Neural progenitor cell (in vitro differentiated cells): ENCODE data around the gene SAP30. TPM values are rescaled to one million over a fixed set of nuclear protein-coding genes. Genes with fewer than 3 reads are reported as not detected.

Experiments
- DNase-seq: peaks from one replicate; pipeline ENCODE4 v3.0.0-alpha.2; 2016; ENCODE audit warnings: low spot score
- H2AFZ ChIP-seq: fragments of 200-600 bp; sonication (generic); replicated peaks from 2 replicates; pipeline ENCODE4 v1.6.1; 2016; ENCODE audit warnings: antibody characterized with exemption
- H3F3A ChIP-seq: fragments of 200-600 bp; sonication (generic); 2 replicates; pipeline ENCODE4 v1.6.1; 2016; ENCODE audit warnings: antibody characterized with exemption, low read depth
- H3K27ac ChIP-seq: fragments of 200-600 bp; sonication (generic); 2 replicates; pipeline ENCODE4 v1.5.1; 2016; ENCODE audit warnings: mild to moderate bottlenecking
- H3K27me3 ChIP-seq: fragments of 200-600 bp; sonication (generic); 2 replicates; pipeline ENCODE4 v1.6.1; 2016; ENCODE audit warnings: mild to moderate bottlenecking, moderate library complexity
- H3K36me3 ChIP-seq: fragments of 200-600 bp; sonication (generic); 2 replicates; pipeline ENCODE4 v1.5.1; 2016
- H3K4me1 ChIP-seq: fragments of 200-600 bp; sonication (generic); 2 replicates; pipeline ENCODE4 v1.6.1; 2016; ENCODE audit warnings: mixed run types
- H3K4me2 ChIP-seq: fragments of 200-600 bp; sonication (generic); 2 replicates; pipeline ENCODE4 v1.6.1; 2016
- H3K4me3 ChIP-seq: fragments of 200-600 bp; sonication (generic); 2 replicates; pipeline ENCODE4 v1.5.1; 2016
- H3K79me2 ChIP-seq: fragments of 200-600 bp; sonication (generic); 2 replicates; pipeline ENCODE4 v1.6.1; 2016; ENCODE audit warnings: low read depth
- H3K9ac ChIP-seq: fragments of 200-600 bp; sonication (generic); 2 replicates; pipeline ENCODE4 v1.6.1; 2016
- H3K9me3 ChIP-seq: fragments of 200-600 bp; sonication (generic); 2 replicates; pipeline ENCODE4 v1.5.1; 2016; ENCODE audit warnings: low read depth
- H4K20me1 ChIP-seq: fragments of 200-600 bp; sonication (generic); 2 replicates; pipeline ENCODE4 v1.6.1; 2016; ENCODE audit warnings: low read depth
- H3K27ac Mint-ChIP-seq: 3 replicates; pipeline ENCODE4 v1.8.0; 2021; ENCODE audit warnings: mixed read lengths
- H3K27me3 Mint-ChIP-seq: 2 replicates; pipeline ENCODE4 v1.8.0; 2022; ENCODE audit warnings: low read depth, mild to moderate bottlenecking, inconsistent platforms, moderate library complexity, mixed read lengths; ENCODE audit not compliant: insufficient read depth
- H3K36me3 Mint-ChIP-seq: 3 replicates; pipeline ENCODE4 v1.8.0; 2021; ENCODE audit warnings: mixed read lengths
- H3K4me1 Mint-ChIP-seq: 3 replicates; pipeline ENCODE4 v1.8.0; 2021; ENCODE audit warnings: mixed read lengths
- H3K4me3 Mint-ChIP-seq: 3 replicates; pipeline ENCODE4 v1.8.0; 2021; ENCODE audit warnings: mild to moderate bottlenecking, moderate library complexity, mixed read lengths
- H3K9me3 Mint-ChIP-seq: 3 replicates; pipeline ENCODE4 v1.8.0; 2020; ENCODE audit warnings: mixed read lengths
- CTCF ChIP-seq: fragments of 200-600 bp; sonication (generic); IDR thresholded peaks from 2 replicates; pipeline ENCODE4 v1.5.1; 2017; ENCODE audit warnings: antibody characterized with exemption, mild to moderate bottlenecking
- EZH2 ChIP-seq: fragments of 200-600 bp; sonication (generic); IDR thresholded peaks from 2 replicates; pipeline ENCODE4 v1.6.1; 2017; ENCODE audit warnings: antibody characterized with exemption, mild to moderate bottlenecking, moderate library complexity
- EZH2phosphoT487 ChIP-seq: fragments of 200-600 bp; sonication (generic); IDR thresholded peaks from 2 replicates; pipeline ENCODE4 v1.6.1; 2017; ENCODE audit warnings: antibody characterized with exemption
- total RNA-seq: library from RNA; depleted of rRNA; stranded (reverse); fragments of >200 nt; gene quantifications from 2 replicates; pipeline ENCODE4 v1.2.3, GENCODE V29; 2015; ENCODE audit warnings: low replicate concordance

SAP30 gene
- total RNA-seq, 1 donor from 2014 or later: 63.5 TPM

DNA sequence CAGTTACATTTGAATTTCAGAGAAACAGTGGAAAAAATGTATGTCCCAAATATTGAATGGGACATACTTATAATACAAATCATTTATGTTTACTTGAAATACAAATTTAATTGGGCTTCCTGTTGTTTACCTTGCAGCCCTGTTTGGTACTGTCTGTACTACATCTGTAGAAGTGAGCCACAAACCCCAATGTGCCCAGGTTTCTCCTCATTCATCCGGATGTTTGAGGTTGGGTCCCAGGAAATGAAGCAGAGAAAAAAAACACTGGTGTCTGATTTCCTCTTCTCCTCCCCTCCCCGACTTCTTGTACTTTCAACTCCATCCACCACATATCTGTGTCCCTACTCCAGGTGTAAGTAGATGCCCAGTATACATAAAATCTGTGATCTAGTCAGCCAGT, 55.3 kb downstream of the SAP30 start:
- H3K4me3 Mint-ChIP-seq: no peak overlapping the region
- no peak overlapping the region for H3K27ac ChIP-seq
- H3K27me3 Mint-ChIP-seq: no peaks in the 10 kb centered on the region
- H3K36me3 Mint-ChIP-seq: no peaks in the 10 kb centered on the region
- no peaks in the 10 kb centered on the region for H3K4me1 Mint-ChIP-seq
- H3K79me2 ChIP-seq: no peaks in the 10 kb centered on the region
- no peaks in the 10 kb centered on the region for H3K9me3 Mint-ChIP-seq
- no peak for DNase-seq
- no peaks in the 10 kb centered on the region for H3F3A ChIP-seq
- H3K4me3 ChIP-seq: no peak overlapping the region
- H3K27ac Mint-ChIP-seq: no peak overlapping the region
- no peaks in the 10 kb centered on the region for H4K20me1 ChIP-seq
- H3K9me3 ChIP-seq: no peaks in the 10 kb centered on the region
- H3K27me3 ChIP-seq: no peaks in the 10 kb centered on the region
- H3K4me1 ChIP-seq: no peaks in the 10 kb centered on the region
- H3K9ac ChIP-seq: no peak overlapping the region
- no peaks in the 10 kb centered on the region for H3K36me3 ChIP-seq
- no peak for TF ChIP-seq CTCF
- TF ChIP-seq EZH2: no peak
- TF ChIP-seq EZH2phosphoT487: no peak
- H3K4me2 ChIP-seq: no peak overlapping the region
- H2AFZ ChIP-seq: no peak overlapping the region

Other genes starting within 250 kb of the SAP30 start
- 44.6 and 62.3 TPM in 2 replicates for gene GALNT7, start 202.1 kb upstream of the SAP30 start, total RNA-seq
- gene HMGB2, start 36.6 kb upstream of the SAP30 start, total RNA-seq: 655 and 1,033 TPM in 2 replicates
- gene SCRG1, start 28.2 kb downstream of the SAP30 start, total RNA-seq: 0.37 and 0.40 TPM in 2 replicates
- 0.09 TPM in 1 of 2 replicates, not detected in the other for gene HAND2, start 159.3 kb downstream of the SAP30 start, total RNA-seq